Activated T-helper 1 cell treated with anti-CD3 and anti-CD28 coated beads, Interleukin-12 subunit alpha, Interleukin-12 subunit beta, Interleukin-2, Interleukin-4 antibody, amounts not matched to agents 30 ng/mL and 10 ng/mL and 1 ng/mL, durations not matched to agents 14 hours and 24 hours and 36 hours (primary cell): ENCODE results near the gene PIGR. TPM values are rescaled to one million over a fixed set of nuclear protein-coding genes. Genes with fewer than 3 reads are reported as not detected.

Experiments used
- DNase-seq: peaks from one replicate; pipeline ENCODE4 v3.0.0; 2021; ENCODE audit warnings: low spot score
- H3K27ac Mint-ChIP-seq: one replicate; pipeline ENCODE4 v1.8.0; 2021; ENCODE audit warnings: mild to moderate bottlenecking, mixed read lengths
- H3K27me3 Mint-ChIP-seq: one replicate; pipeline ENCODE4 v1.8.0; 2022; ENCODE audit warnings: mild to moderate bottlenecking, moderate library complexity, mixed read lengths; ENCODE audit not compliant: insufficient read depth
- H3K36me3 Mint-ChIP-seq: one replicate; pipeline ENCODE4 v1.8.0; 2021; ENCODE audit warnings: low read depth, mixed read lengths
- H3K4me1 Mint-ChIP-seq: one replicate; pipeline ENCODE4 v1.8.0; 2021; ENCODE audit warnings: low read depth, mixed read lengths
- H3K4me3 Mint-ChIP-seq: one replicate; pipeline ENCODE4 v1.8.0; 2021; ENCODE audit warnings: mild to moderate bottlenecking, moderate library complexity, mixed read lengths
- H3K9me3 Mint-ChIP-seq: one replicate; pipeline ENCODE4 v1.8.0; 2021; ENCODE audit warnings: mixed read lengths
- intact Hi-C: fragments of 100-400 bp; cut with micrococcal nuclease; formaldehyde crosslinking; loops from one replicate; pipeline ENCODE4 v1.15.1; 2024
- total RNA-seq: library from RNA; stranded (reverse); gene quantifications from 2 replicates; pipeline ENCODE4 v1.2.3, GENCODE V29; 2022

The PIGR gene
- total RNA-seq, 1 donor from 2014 or later = not detected

- Mint-ChIP-seq H3K27me3 (no peaks in the 10 kb centered on the region), H3K9me3 (no peaks in the 10 kb centered on the region), H3K27ac (no peak overlapping the region), H3K4me3 (no peak overlapping the region), H3K36me3 (no peaks in the 10 kb centered on the region), H3K4me1 (peaks cover 18% of the 10 kb centered on the region)
- intact Hi-C loops = no loop called here
- no peak for DNase-seq
Measured at GRCh38 chr1:206955476-206956451, 9.5 kb upstream of the PIGR start.

GRCh38 chr1:206954459-206955342, 8.4 kb upstream of the PIGR start:
- intact Hi-C loops = no loop called here
- Mint-ChIP-seq H3K4me1 (peaks cover 18% of the 10 kb centered on the region), H3K27ac (no peak overlapping the region), H3K9me3 (no peaks in the 10 kb centered on the region), H3K4me3 (no peak overlapping the region), H3K36me3 (peaks cover 1% of the 10 kb centered on the region), H3K27me3 (no peaks in the 10 kb centered on the region)
- DNase-seq = no peak

GRCh38 chr1:206953626-206954025, 7.4 kb upstream of the PIGR start:
- Mint-ChIP-seq H3K27me3 (no peaks in the 10 kb centered on the region), H3K4me3 (no peak overlapping the region), H3K4me1 (peaks cover 18% of the 10 kb centered on the region), H3K27ac (no peak overlapping the region), H3K36me3 (peaks cover 1% of the 10 kb centered on the region), H3K9me3 (no peaks in the 10 kb centered on the region)
- no peak for DNase-seq
- intact Hi-C loops = no loop called here

- Mint-ChIP-seq H3K4me3 (no peak overlapping the region), H3K36me3 (peaks cover 1% of the 10 kb centered on the region), H3K27me3 (no peaks in the 10 kb centered on the region), H3K9me3 (no peaks in the 10 kb centered on the region), H3K4me1 (peaks cover 18% of the 10 kb centered on the region), H3K27ac (no peak overlapping the region)
- DNase-seq = no peak
- intact Hi-C loops = no loop called here
Measured at GRCh38 chr1:206953126-206953525, 6.9 kb upstream of the PIGR start.

GRCh38 chr1:206952171-206952570, 5.9 kb upstream of the PIGR start:
- intact Hi-C loops = no loop called here
- peaks cover 1% of the 10 kb centered on the region for H3K36me3 Mint-ChIP-seq
- H3K4me3 Mint-ChIP-seq = no peak overlapping the region
- H3K4me1 Mint-ChIP-seq = peaks cover 18% of the 10 kb centered on the region
- no peaks in the 10 kb centered on the region for H3K9me3 Mint-ChIP-seq
- DNase-seq = no peak
- H3K27me3 Mint-ChIP-seq = peaks cover 2% of the 10 kb centered on the region
- no peak overlapping the region for H3K27ac Mint-ChIP-seq

GRCh38 chr1:206951318-206952100, 5.2 kb upstream of the PIGR start:
- Mint-ChIP-seq H3K4me3 (no peak overlapping the region), H3K36me3 (peaks cover 1% of the 10 kb centered on the region), H3K27ac (no peak overlapping the region), H3K4me1 (peaks cover 18% of the 10 kb centered on the region), H3K27me3 (peaks cover 2% of the 10 kb centered on the region), H3K9me3 (no peaks in the 10 kb centered on the region)
- DNase-seq = no peak
- intact Hi-C loops = no loop called here

GRCh38 chr1:206949641-206950040, 3.4 kb upstream of the PIGR start:
- no peak for DNase-seq
- no peak overlapping the region for H3K27ac Mint-ChIP-seq
- H3K4me1 Mint-ChIP-seq = peaks cover 4% of the 10 kb centered on the region
- H3K36me3 Mint-ChIP-seq = peaks cover 1% of the 10 kb centered on the region
- no peaks in the 10 kb centered on the region for H3K9me3 Mint-ChIP-seq
- intact Hi-C loops = no loop called here
- H3K4me3 Mint-ChIP-seq = no peak overlapping the region
- H3K27me3 Mint-ChIP-seq = peaks cover 5% of the 10 kb centered on the region

- no peak for DNase-seq
- H3K27me3 Mint-ChIP-seq = peaks cover 7% of the 10 kb centered on the region
- intact Hi-C loops = no loop called here
- peaks cover 1% of the 10 kb centered on the region for H3K36me3 Mint-ChIP-seq
- H3K4me1 Mint-ChIP-seq = no peaks in the 10 kb centered on the region
- H3K4me3 Mint-ChIP-seq = no peak overlapping the region
- no peak overlapping the region for H3K27ac Mint-ChIP-seq
- no peaks in the 10 kb centered on the region for H3K9me3 Mint-ChIP-seq
Measured at GRCh38 chr1:206949208-206949607, 2.9 kb upstream of the PIGR start.

GRCh38 chr1:206947255-206947654, 989 bp upstream of the PIGR start:
- peaks cover 1% of the 10 kb centered on the region for H3K36me3 Mint-ChIP-seq
- peaks cover 12% of the 10 kb centered on the region for H3K27me3 Mint-ChIP-seq
- H3K4me1 Mint-ChIP-seq = no peaks in the 10 kb centered on the region
- H3K4me3 Mint-ChIP-seq = no peak overlapping the region
- intact Hi-C loops = no loop called here
- no peaks in the 10 kb centered on the region for H3K9me3 Mint-ChIP-seq
- no peak overlapping the region for H3K27ac Mint-ChIP-seq
- DNase-seq = no peak

- no peaks in the 10 kb centered on the region for H3K9me3 Mint-ChIP-seq
- peaks cover 12% of the 10 kb centered on the region for H3K27me3 Mint-ChIP-seq
- DNase-seq = no peak
- H3K36me3 Mint-ChIP-seq = peaks cover 1% of the 10 kb centered on the region
- intact Hi-C loops = no loop called here
- H3K4me1 Mint-ChIP-seq = no peaks in the 10 kb centered on the region
- no peak overlapping the region for H3K4me3 Mint-ChIP-seq
- H3K27ac Mint-ChIP-seq = no peak overlapping the region
Measured at GRCh38 chr1:206945779-206946178, 487 bp downstream of the PIGR start.

- intact Hi-C loops = no loop called here
- no peak overlapping the region for H3K4me3 Mint-ChIP-seq
- DNase-seq = no peak
- H3K36me3 Mint-ChIP-seq = no peaks in the 10 kb centered on the region
- H3K27me3 Mint-ChIP-seq = peaks cover 12% of the 10 kb centered on the region
- no peak overlapping the region for H3K27ac Mint-ChIP-seq
- no peaks in the 10 kb centered on the region for H3K9me3 Mint-ChIP-seq
- H3K4me1 Mint-ChIP-seq = no peaks in the 10 kb centered on the region
Measured at GRCh38 chr1:206944703-206945102, 1.6 kb downstream of the PIGR start.

GRCh38 chr1:206941766-206942418, 4.4 kb downstream of the PIGR start:
- intact Hi-C loops = no loop called here
- Mint-ChIP-seq H3K36me3 (no peaks in the 10 kb centered on the region), H3K4me1 (no peaks in the 10 kb centered on the region), H3K9me3 (no peaks in the 10 kb centered on the region), H3K27ac (no peak overlapping the region), H3K27me3 (peaks cover 15% of the 10 kb centered on the region), H3K4me3 (no peak overlapping the region)
- no peak for DNase-seq
